Fibroblast of pulmonary artery (primary cell): ENCODE data around the gene ELOVL3.

Experiments
- DNase-seq: peaks from one replicate; pipeline ENCODE4 v3.0.0-alpha.2; 2010; ENCODE audit warnings: low read depth
- H3K4me3 ChIP-seq: replicated peaks from 2 replicates; pipeline ENCODE4 v1.5.1; 2011; ENCODE audit warnings: low read depth, mild to moderate bottlenecking, control low read depth, low read length, moderate library complexity
- CTCF ChIP-seq: IDR thresholded peaks from 2 replicates; pipeline ENCODE4 v1.5.1; 2011; ENCODE audit warnings: mild to moderate bottlenecking, control low read depth, low read length, inconsistent platforms; ENCODE audit errors: missing control alignments

Gene ELOVL3

DNA sequence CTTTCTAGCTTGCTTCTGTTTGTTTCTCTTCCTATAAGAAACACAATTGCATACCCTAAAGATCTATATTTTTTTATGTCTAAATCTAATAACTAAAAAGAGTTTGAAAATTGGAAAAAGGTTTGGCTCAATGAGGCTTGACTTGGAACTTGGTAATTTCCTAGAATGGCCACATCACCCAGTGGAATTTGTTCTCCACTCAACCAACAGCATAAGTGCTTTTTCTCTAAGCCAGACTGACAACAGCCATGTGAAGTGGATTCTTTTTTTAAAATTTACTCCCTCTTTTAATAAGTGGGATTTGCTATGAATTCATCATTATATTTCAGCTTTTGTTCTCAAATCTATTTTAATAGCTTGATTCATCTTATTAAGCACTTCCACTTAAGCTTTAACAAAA, 53.0 kb downstream of the ELOVL3 start:
- no peak overlapping the region for H3K4me3 ChIP-seq
- no peak for DNase-seq
- TF ChIP-seq CTCF, result no peak
